ENCODE results near the gene ANKUB1. TPM values are rescaled to one million over a fixed set of nuclear protein-coding genes. Genes with fewer than 3 reads are reported as not detected.

The ANKUB1 gene
- total RNA-seq, 1 donor from 2014 or later: not detected

GRCh38 chr3:149732234-149732633, 60.1 kb downstream of the ANKUB1 start:
- no peak overlapping the region for H3K27ac ChIP-seq
- H3K4me3 ChIP-seq: no peak overlapping the region
- H3K9me3 ChIP-seq: no peaks in the 10 kb centered on the region
- peaks cover 16% of the 10 kb centered on the region for H3K4me1 ChIP-seq
- H3K27me3 ChIP-seq: no peaks in the 10 kb centered on the region
- TF ChIP-seq CTCF (IDR thresholded peaks at IDR 0.05): no peak
- H3K36me3 ChIP-seq: no peaks in the 10 kb centered on the region
- no peak for DNase-seq
- no peak for ATAC-seq
- intact Hi-C loops (cut with DNase I): no loop called here

GRCh38 chr3:149727656-149728055, 64.7 kb downstream of the ANKUB1 start:
- H3K27ac ChIP-seq: no peak overlapping the region
- ATAC-seq: peak; percentile 75
- no peaks in the 10 kb centered on the region for H3K36me3 ChIP-seq
- H3K9me3 ChIP-seq: no peaks in the 10 kb centered on the region
- no peak overlapping the region for H3K4me3 ChIP-seq
- H3K4me1 ChIP-seq: no peaks in the 10 kb centered on the region
- H3K27me3 ChIP-seq: no peaks in the 10 kb centered on the region
- TF ChIP-seq CTCF (IDR thresholded peaks at IDR 0.05): no peak
- intact Hi-C loops (cut with DNase I): no loop called here
- DNase-seq: no peak

- Histone ChIP-seq H3K27ac (no peak overlapping the region), H3K4me1 (no peaks in the 10 kb centered on the region), H3K9me3 (no peaks in the 10 kb centered on the region), H3K27me3 (no peaks in the 10 kb centered on the region), H3K4me3 (no peak overlapping the region), H3K36me3 (no peaks in the 10 kb centered on the region)
- TF ChIP-seq CTCF (IDR thresholded peaks at IDR 0.05): no peak
- ATAC-seq: no peak
- DNase-seq: no peak
- intact Hi-C loops (cut with DNase I): no loop called here
Measured at GRCh38 chr3:149726716-149727407, 65.5 kb downstream of the ANKUB1 start.

GRCh38 chr3:149723781-149724180, 68.6 kb downstream of the ANKUB1 start:
- DNase-seq: no peak
- no peaks in the 10 kb centered on the region for H3K4me1 ChIP-seq
- H3K9me3 ChIP-seq: peaks cover 8% of the 10 kb centered on the region
- no peak for ATAC-seq
- no peak overlapping the region for H3K4me3 ChIP-seq
- H3K27ac ChIP-seq: no peak overlapping the region
- no peak for TF ChIP-seq CTCF (IDR thresholded peaks at IDR 0.05)
- H3K27me3 ChIP-seq: no peaks in the 10 kb centered on the region
- H3K36me3 ChIP-seq: no peaks in the 10 kb centered on the region
- intact Hi-C loops (cut with DNase I): no loop called here

- Histone ChIP-seq H3K9me3 (peaks cover 8% of the 10 kb centered on the region), H3K4me3 (no peak overlapping the region), H3K27me3 (no peaks in the 10 kb centered on the region), H3K4me1 (peaks cover 10% of the 10 kb centered on the region), H3K27ac (no peak overlapping the region), H3K36me3 (no peaks in the 10 kb centered on the region)
- ATAC-seq (no peak), DNase-seq (no peak)
- intact Hi-C loops (cut with DNase I): no loop called here
- no peak for TF ChIP-seq CTCF (IDR thresholded peaks at IDR 0.05)
Measured at GRCh38 chr3:149720918-149721317, 71.4 kb downstream of the ANKUB1 start.
